Keratinocyte (primary cell): ENCODE measurements around the gene KIF24. TPM values are rescaled to one million over a fixed set of nuclear protein-coding genes. Genes with fewer than 3 reads are reported as not detected.

ENCODE experiments used
- DNase-seq: peaks from one replicate; pipeline ENCODE4 v3.0.0-alpha.2; 2011; ENCODE audit warnings: low read depth, missing footprints, low spot score
- FAIRE-seq: peaks from 2 replicates; lab custom pipeline; 2011; peaks lifted over from hg19 to GRCh38; lab: Jason Lieb, UNC
- H2AFZ ChIP-seq: 2 replicates; pipeline ENCODE4 v1.6.0; 2012; ENCODE audit warnings: low read length, control low read depth, inconsistent platforms; ENCODE audit not compliant: control insufficient read depth
- H3K27ac ChIP-seq: 2 replicates; pipeline ENCODE4 v1.5.1; 2011; ENCODE audit warnings: low read length; ENCODE audit not compliant: control insufficient read depth, insufficient read depth
- H3K27me3 ChIP-seq: 3 replicates; pipeline ENCODE4 v1.6.0; 2011; ENCODE audit warnings: low read length; ENCODE audit not compliant: control insufficient read depth, insufficient read depth; ENCODE audit errors: extremely low read depth
- H3K36me3 ChIP-seq, 2 experiments: 2 replicates in 1 of 2; 3 replicates in 1 of 2; pipeline ENCODE4 v1.5.1; 2011; ENCODE audit warnings: low read length in 2 of 2, mild to moderate bottlenecking in 1 of 2; ENCODE audit not compliant: control insufficient read depth in 2 of 2, insufficient read depth in 2 of 2; ENCODE audit errors: extremely low read depth in 1 of 2
- H3K4me1 ChIP-seq: 3 replicates; pipeline ENCODE4 v1.5.1; 2011; ENCODE audit warnings: low read length; ENCODE audit not compliant: control insufficient read depth, insufficient read depth; ENCODE audit errors: extremely low read depth
- H3K4me2 ChIP-seq: 3 replicates; pipeline ENCODE4 v1.6.0; 2011; ENCODE audit warnings: low read depth, low read length; ENCODE audit not compliant: control insufficient read depth, insufficient read depth; ENCODE audit errors: extremely low read depth
- H3K4me3 ChIP-seq, 3 experiments: fragments of 200-600 bp in 1 of 3; sonication (generic) in 1 of 3; 2 replicates in 2 of 3; 3 replicates in 1 of 3; pipeline ENCODE4 v1.5.1; 2011 to 2016; ENCODE audit warnings: low read length in 3 of 3, mild to moderate bottlenecking in 3 of 3, control low read depth in 2 of 3, inconsistent platforms in 1 of 3, low read depth in 1 of 3, mixed read lengths in 1 of 3, mixed run types in 1 of 3, moderate library complexity in 1 of 3; ENCODE audit not compliant: control insufficient read depth in 2 of 3, insufficient read depth in 2 of 3; ENCODE audit errors: extremely low read depth in 1 of 3
- H3K79me2 ChIP-seq: 2 replicates; pipeline ENCODE4 v1.6.0; 2012; ENCODE audit warnings: low read length; ENCODE audit not compliant: control insufficient read depth, insufficient read depth
- H3K9ac ChIP-seq: 3 replicates; pipeline ENCODE4 v1.6.0; 2011; ENCODE audit warnings: low read length; ENCODE audit not compliant: control insufficient read depth, insufficient read depth; ENCODE audit errors: extremely low read depth
- H3K9me1 ChIP-seq: 3 replicates; pipeline ENCODE4 v1.6.0; 2011; ENCODE audit warnings: low read length; ENCODE audit not compliant: control insufficient read depth, insufficient read depth; ENCODE audit errors: extremely low read depth
- H3K9me3 ChIP-seq: 2 replicates; pipeline ENCODE4 v1.5.1; 2012; ENCODE audit warnings: low read depth, low read length; ENCODE audit not compliant: control insufficient read depth
- H4K20me1 ChIP-seq: 3 replicates; pipeline ENCODE4 v1.6.0; 2011; ENCODE audit warnings: low read length; ENCODE audit not compliant: control insufficient read depth, insufficient read depth; ENCODE audit errors: extremely low read depth
- CTCF ChIP-seq, 3 experiments: IDR thresholded peaks in 1 of 3; conservative IDR thresholded peaks in 1 of 3; optimal IDR thresholded peaks in 1 of 3; 2 replicates in 2 of 3; 3 replicates in 1 of 3; pipeline versions ENCODE3 to v1.5.1; 2011; ENCODE audit warnings: low read length in 3 of 3, mild to moderate bottlenecking in 3 of 3, moderate library complexity in 2 of 3, control low read depth in 1 of 3, inconsistent platforms in 1 of 3; ENCODE audit not compliant: insufficient read depth in 2 of 3; ENCODE audit errors: extremely low read depth in 1 of 3
- EZH2 ChIP-seq: IDR thresholded peaks from one replicate; pipeline ENCODE4 v1.6.1; 2012; ENCODE audit warnings: inconsistent platforms, mild to moderate bottlenecking, low read length, moderate library complexity
- dilution Hi-C: fragments of 300-500 bp; cut with MboI; formaldehyde crosslinking; loops from one replicate; pipeline ENCODE4 v1.7.0; 2020; ENCODE audit warnings: low sequenced_read_pairs; ENCODE audit not compliant: extremely low pct_ligation_motif_present
- polyA plus RNA-seq, 5 experiments: library from polyadenylated mRNA; depleted of rRNA in 3 of 5; stranded (reverse) in 3 of 5; stranded (forward) in 1 of 5; unstranded in 1 of 5; fragments of >200 nt; gene quantifications; 1 replicate in 1 of 5; 2 replicates in 3 of 5; 3 replicates in 1 of 5; pipeline versions ENCODE4 v1.2.1 to v1.2.3, GENCODE V29; 2011 to 2012; ENCODE audit warnings: missing spikeins in 2 of 5, low read depth in 1 of 5, low replicate concordance in 1 of 5

KIF24 gene
- polyA plus RNA-seq, 1 donor (not counting 4 experiments of a cell fraction or from before 2014, with no cell fraction given): 1.8 TPM

- peak overlapping the region; percentile 60 for H2AFZ ChIP-seq
- H3K4me2 ChIP-seq: peak overlapping the region; percentile 76
- dilution Hi-C loops: no loop called here
- H3K27me3 ChIP-seq: no peaks in the 10 kb centered on the region
- H3K4me1 ChIP-seq: peaks cover 28% of the 10 kb centered on the region
- FAIRE-seq (no peak), DNase-seq (no peak)
- TF ChIP-seq EZH2: no peak
- no peak for TF ChIP-seq CTCF (optimal IDR thresholded peaks at IDR 0.05 in 1 of 3, IDR thresholded peaks at IDR 0.05 in 1 of 3, conservative IDR thresholded peaks at IDR 0.05 in 1 of 3; ENCODE audit: extremely low read depth in 1 of 3, insufficient read depth in 2 of 3, low read length in 3 of 3)
- no peaks in the 10 kb centered on the region for H3K36me3 ChIP-seq
- peak overlapping the region; percentile 65 to 80 (median 68) for H3K4me3 ChIP-seq
- H3K79me2 ChIP-seq: peaks cover 19% of the 10 kb centered on the region
- peak overlapping the region; percentile 73 for H3K27ac ChIP-seq
- H4K20me1 ChIP-seq: no peaks in the 10 kb centered on the region
- peak overlapping the region; percentile 87 for H3K9ac ChIP-seq
- H3K9me3 ChIP-seq: no peaks in the 10 kb centered on the region
- H3K9me1 ChIP-seq: no peaks in the 10 kb centered on the region
Measured at GRCh38 chr9:34328500-34328986, 525 bp downstream of the KIF24 start.

- H3K27ac ChIP-seq: no peak overlapping the region
- H3K4me2 ChIP-seq: no peak overlapping the region
- H3K9me1 ChIP-seq: no peaks in the 10 kb centered on the region
- H3K27me3 ChIP-seq: no peaks in the 10 kb centered on the region
- H3K36me3 ChIP-seq: no peaks in the 10 kb centered on the region
- DNase-seq (no peak), FAIRE-seq (no peak)
- peaks cover 15% of the 10 kb centered on the region for H3K79me2 ChIP-seq
- no peak overlapping the region for H3K9ac ChIP-seq
- TF ChIP-seq EZH2 (no peak), CTCF (optimal IDR thresholded peaks at IDR 0.05 in 1 of 3, IDR thresholded peaks at IDR 0.05 in 1 of 3, conservative IDR thresholded peaks at IDR 0.05 in 1 of 3; ENCODE audit: extremely low read depth in 1 of 3, insufficient read depth in 2 of 3, low read length in 3 of 3) (no peak)
- no peaks in the 10 kb centered on the region for H4K20me1 ChIP-seq
- dilution Hi-C loops: no loop called here
- peaks cover 15% of the 10 kb centered on the region for H3K4me1 ChIP-seq
- no peak overlapping the region for H2AFZ ChIP-seq
- no peaks in the 10 kb centered on the region for H3K9me3 ChIP-seq
- no peak overlapping the region for H3K4me3 ChIP-seq
Measured at GRCh38 chr9:34326690-34327089, 2.4 kb downstream of the KIF24 start.
